ENCODE data around the gene NAV3.

NAV3 gene

DNA sequence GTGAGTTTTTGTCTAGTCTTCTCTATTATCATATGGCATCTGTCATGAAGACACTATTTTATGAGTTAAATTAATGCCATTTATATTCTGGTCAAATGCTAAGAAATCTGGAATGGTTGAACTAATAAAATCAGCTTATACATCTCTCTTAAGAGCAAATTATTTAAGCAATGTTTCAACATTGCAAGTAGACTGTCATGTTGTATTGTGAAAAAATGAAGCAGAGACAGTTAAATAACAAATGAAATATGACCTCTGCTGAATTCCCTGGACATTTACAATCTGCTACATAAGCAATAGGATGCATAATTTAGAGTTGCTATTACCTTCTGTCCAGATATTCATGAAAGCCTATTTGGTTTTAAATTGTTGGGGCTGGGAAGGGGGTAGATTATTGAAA is 30.6 kb downstream of the NAV3 start:
- TF ChIP-seq, protein P1, sequence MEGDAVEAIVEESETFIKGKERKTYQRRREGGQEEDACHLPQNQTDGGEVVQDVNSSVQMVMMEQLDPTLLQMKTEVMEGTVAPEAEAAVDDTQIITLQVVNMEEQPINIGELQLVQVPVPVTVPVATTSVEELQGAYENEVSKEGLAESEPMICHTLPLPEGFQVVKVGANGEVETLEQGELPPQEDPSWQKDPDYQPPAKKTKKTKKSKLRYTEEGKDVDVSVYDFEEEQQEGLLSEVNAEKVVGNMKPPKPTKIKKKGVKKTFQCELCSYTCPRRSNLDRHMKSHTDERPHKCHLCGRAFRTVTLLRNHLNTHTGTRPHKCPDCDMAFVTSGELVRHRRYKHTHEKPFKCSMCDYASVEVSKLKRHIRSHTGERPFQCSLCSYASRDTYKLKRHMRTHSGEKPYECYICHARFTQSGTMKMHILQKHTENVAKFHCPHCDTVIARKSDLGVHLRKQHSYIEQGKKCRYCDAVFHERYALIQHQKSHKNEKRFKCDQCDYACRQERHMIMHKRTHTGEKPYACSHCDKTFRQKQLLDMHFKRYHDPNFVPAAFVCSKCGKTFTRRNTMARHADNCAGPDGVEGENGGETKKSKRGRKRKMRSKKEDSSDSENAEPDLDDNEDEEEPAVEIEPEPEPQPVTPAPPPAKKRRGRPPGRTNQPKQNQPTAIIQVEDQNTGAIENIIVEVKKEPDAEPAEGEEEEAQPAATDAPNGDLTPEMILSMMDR (conservative IDR thresholded peaks at IDR 0.05) = no peak
- no peak overlapping the region for H3K27ac ChIP-seq

DNA sequence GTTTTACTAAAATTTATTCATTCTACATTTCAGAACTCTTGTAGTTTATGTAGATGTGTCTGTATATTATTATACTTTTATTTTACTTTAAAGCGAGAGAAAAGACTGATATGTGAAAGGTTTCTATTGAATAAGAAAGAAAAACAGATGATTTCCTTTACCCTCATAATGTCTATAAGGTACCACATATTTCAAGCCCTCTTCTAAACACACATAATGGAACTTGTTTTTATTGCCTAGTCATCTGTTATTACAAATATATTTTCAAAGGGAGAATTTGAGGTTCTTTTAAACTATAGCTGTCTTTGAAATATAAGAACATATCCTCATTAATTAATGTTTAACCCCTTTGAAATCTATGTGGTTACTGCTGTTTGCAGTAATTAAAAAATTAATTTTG is 34.5 kb downstream of the NAV3 start:
- TF ChIP-seq, protein P1 (conservative IDR thresholded peaks at IDR 0.05) = no peak
- no peak overlapping the region for H3K27ac ChIP-seq

DNA sequence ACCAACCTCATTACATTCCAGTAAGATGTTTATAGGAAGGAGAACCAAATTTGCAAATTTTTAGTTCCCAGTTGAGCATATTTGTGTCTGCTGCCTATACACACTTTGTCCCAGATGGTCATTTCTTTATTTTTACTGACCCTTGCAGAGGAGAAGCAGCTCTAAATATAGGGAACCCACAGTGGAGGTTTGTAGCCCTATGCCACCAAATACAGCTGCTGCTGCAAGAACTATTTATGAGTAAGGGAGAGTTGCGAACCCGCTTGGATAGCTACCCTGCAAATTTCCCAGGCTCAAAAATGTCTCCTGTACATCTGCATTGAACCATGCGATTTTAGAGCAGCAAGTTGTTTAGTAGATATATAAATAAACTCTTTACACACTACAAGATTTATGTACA is 48.2 kb downstream of the NAV3 start:
- TF ChIP-seq, protein P1 (conservative IDR thresholded peaks at IDR 0.05) = no peak
- no peak overlapping the region for H3K27ac ChIP-seq

DNA sequence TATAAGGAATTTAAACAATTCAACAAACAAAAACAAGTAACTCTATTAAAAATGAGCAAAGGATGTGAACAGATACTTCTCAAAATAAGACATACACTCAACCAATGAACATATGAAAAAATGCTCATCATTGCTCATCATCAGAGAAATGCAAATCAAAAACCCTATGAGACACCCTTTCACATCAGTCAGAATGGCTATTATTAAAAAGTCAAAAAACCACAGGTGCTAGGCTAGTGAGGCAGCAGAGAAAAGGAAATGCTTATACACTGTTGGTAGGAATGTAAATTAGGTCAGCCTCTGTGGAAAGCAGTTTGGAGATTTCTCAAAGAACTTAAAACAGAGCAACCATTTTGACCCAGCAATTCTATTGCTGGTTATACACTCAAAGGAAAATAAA is 52.0 kb downstream of the NAV3 start:
- H3K27ac ChIP-seq = no peak overlapping the region
- TF ChIP-seq, protein P1 (conservative IDR thresholded peaks at IDR 0.05) = no peak

DNA sequence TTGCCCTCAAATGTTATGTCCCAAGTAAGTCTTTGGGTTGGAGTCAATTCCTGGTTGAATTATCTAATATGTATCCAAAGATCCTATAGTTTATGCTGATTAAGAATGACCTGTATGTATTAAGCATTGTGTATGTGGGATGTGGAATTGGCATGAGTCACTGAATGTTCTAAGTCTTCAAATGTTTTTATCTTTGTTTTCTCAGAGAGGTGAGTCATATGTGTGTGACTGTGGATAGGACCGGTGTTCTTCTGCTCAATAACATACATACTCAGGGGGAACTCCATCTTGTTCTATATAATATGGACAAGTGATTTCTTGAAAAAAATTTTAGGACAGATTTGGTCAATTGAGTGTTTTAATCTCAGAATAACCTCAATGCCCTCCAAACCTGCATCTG is 57.9 kb downstream of the NAV3 start:
- TF ChIP-seq, protein P1 (conservative IDR thresholded peaks at IDR 0.05) = no peak
- H3K27ac ChIP-seq = no peak overlapping the region

DNA sequence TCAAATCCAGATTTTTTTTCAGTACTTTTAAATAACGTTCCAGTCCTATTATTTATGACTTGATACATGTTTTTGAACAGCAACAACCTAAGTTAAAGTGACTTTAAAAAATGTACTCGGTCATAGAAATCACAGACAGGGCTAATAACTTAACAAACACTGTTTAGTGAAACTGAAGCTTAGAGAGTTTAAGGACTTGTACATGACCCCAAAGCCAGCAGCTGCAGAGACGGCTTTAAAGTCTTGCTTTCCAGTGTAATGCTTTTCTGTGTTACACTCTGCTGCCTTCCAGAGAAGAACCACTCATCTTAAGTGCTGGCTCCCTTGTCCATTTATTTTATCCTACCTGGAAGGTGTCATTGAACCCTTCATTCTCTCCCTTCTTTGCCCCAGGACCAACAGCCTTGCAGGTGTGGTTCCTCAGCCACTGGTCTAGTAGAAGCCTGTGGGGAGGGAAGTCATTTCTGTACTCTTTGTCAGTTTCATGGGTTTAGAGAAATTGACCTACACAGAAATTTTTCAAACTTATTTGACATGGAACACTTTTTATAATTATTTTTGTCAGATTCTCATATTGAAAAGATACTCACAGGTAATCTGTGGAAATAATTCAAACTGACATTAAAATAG is 60.9 kb downstream of the NAV3 start:
- TF ChIP-seq, protein P1 (conservative IDR thresholded peaks at IDR 0.05) = no peak
- H3K27ac ChIP-seq = peak overlapping the region; percentile 78; the same call in 1 of the 2 replicates

DNA sequence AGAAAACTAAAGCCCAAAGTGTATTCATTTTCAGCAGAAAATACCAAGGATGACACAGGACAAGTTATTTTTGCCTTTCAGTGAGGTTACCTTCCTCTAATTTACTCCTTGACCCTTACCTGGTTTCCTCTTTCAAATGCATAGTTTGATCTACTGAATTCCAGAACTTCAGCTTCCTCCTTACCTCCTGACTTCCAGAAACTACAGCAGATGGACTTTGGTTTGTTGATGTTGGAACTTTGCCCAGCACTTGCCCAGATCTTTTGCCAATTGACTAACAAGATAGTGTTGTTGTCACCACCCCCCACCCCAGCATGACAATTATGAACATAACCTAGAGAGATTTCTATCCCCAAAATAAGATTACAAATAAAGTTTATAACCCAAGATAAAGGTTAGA is 63.2 kb downstream of the NAV3 start:
- TF ChIP-seq, protein P1 (conservative IDR thresholded peaks at IDR 0.05) = no peak
- H3K27ac ChIP-seq = peak overlapping the region; percentile 78
